SH-SY5Y (cell line): ENCODE measurements around the gene CCDC137.

ENCODE experiments used
- GATA2 ChIP-seq: IDR thresholded peaks from 2 replicates; pipeline ENCODE4 v1.6.1; 2011; ENCODE audit warnings: mild to moderate bottlenecking, low read depth, low read length
- GATA3 ChIP-seq: IDR thresholded peaks from 2 replicates; pipeline ENCODE4 v1.6.1; 2011; ENCODE audit warnings: low read depth, mild to moderate bottlenecking, low read length, moderate library complexity

GRCh38 chr17:81686614-81687013 is 20.1 kb downstream of the CCDC137 start:
- no peak for TF ChIP-seq GATA2
- TF ChIP-seq GATA3 = no peak
